ENCODE measurements around the gene TNFSF11.

The TNFSF11 gene

DNA sequence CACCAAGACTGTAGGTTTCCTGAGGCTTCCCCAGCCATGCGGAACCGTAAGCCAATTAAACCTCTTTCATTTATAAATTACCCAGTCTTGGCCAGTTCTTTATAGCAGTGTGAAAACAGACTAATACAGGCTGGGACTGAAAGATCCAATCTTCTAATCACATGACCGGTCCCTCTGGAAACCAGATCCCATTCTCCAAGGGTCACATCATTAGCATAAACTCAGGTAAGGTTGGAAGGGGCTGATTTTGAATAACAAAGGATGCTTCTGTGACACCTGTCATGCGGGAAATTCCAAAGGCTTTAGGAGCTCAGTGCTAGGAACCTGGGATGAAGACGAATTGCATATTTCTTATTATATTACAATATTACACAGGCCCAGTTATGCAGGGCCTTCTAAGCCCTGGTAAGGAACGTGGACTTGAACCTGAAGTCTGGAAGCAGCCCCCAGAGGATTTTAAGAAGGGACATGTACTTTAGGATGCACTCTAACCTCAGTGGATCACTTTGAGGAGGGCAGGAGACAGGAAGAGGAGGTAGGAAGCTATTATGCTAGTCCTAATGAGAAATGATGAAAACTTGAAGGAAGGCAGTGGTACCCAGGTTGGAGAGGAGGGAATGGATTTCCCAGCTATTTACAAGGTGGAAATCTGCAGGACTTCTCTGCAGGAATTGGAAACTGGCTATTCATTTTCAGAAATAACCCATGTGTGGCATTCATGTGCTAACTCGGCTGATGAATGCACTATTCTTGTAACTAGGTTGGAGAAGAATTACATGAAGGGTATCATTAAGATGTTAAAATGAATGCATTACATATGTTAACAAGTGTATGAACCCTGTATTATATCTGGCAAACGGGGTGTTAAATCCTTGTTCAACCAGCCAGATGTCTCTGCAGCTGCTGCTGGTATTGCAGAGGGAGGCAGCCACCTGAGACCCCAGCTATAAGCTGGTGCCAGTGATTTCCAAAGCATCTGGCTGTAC lies 19.3 kb downstream of the TNFSF11 start:
- H3K4me3 ChIP-seq (ENCODE audit: extremely low read depth, insufficient read depth, low read length, poor library complexity, severe bottlenecking) = no peak overlapping the region
- H3K36me3 ChIP-seq (ENCODE audit: control insufficient read depth, insufficient read depth, low read length) = no peaks in the 10 kb centered on the region
- H3K27ac ChIP-seq (ENCODE audit: low read depth, low read length, severe bottlenecking) = no peak overlapping the region
- H3K4me1 ChIP-seq (ENCODE audit: control insufficient read depth, insufficient read depth, low read length, poor library complexity, severe bottlenecking) = no peaks in the 10 kb centered on the region
- H3K9me3 ChIP-seq (ENCODE audit: control insufficient read depth, low read length) = no peaks in the 10 kb centered on the region
- 32 to 42% methylated on average over 4 of the region's 8 CpGs for WGBS, 2 experiments (ENCODE audit: insufficient coverage in 2 of 2)

DNA sequence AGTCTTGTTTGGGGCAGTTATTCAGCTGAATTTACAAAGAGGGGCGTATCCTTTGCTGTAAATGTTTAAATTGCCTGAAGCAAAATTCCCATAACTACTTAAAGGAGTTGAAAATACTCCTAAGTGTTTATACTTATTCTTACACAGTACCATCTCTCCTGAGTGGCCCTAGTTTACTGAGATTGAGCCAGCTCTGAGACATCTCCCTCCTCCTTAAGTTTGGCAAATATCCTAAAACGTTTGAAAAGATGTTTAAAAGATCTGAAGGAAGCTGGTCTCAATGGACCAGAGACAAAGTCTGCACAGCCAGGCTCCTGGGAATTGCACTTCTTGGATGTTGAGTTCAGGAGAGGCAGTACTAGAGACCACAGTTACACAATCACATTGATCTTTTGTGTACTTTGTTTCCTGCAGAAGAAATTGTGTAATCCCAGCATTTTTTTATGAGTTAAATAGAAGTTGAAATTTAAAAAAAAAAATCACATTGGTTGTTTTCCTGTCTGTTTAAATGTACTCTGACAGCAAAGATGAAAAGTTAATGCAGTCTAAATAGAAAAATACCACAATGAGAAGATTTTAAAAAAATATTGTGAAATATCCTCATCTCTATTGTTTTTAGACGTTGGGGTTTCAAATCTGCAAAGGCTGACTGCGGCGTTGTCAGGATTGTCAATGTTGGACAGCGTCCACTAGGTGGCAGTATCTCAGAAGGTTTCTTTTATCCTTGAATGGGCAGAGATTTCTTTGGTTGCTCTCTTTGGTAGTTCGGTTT lies 20.7 kb downstream of the TNFSF11 start:
- Histone ChIP-seq H3K27ac (ENCODE audit: low read depth, low read length, severe bottlenecking) (no peak overlapping the region), H3K4me1 (ENCODE audit: control insufficient read depth, insufficient read depth, low read length, poor library complexity, severe bottlenecking) (no peaks in the 10 kb centered on the region), H3K9me3 (ENCODE audit: control insufficient read depth, low read length) (no peaks in the 10 kb centered on the region), H3K4me3 (ENCODE audit: extremely low read depth, insufficient read depth, low read length, poor library complexity, severe bottlenecking) (no peak overlapping the region), H3K36me3 (ENCODE audit: control insufficient read depth, insufficient read depth, low read length) (no peaks in the 10 kb centered on the region)
- 0 to 7% methylated on average over 1 to 3 of the region's 7 CpGs for WGBS, 2 experiments (ENCODE audit: insufficient coverage in 2 of 2)

GRCh38 chr13:42595253-42595571 lies 21.3 kb downstream of the TNFSF11 start:
- Histone ChIP-seq H3K4me3 (ENCODE audit: extremely low read depth, insufficient read depth, low read length, poor library complexity, severe bottlenecking) (no peak overlapping the region), H3K4me1 (ENCODE audit: control insufficient read depth, insufficient read depth, low read length, poor library complexity, severe bottlenecking) (no peaks in the 10 kb centered on the region), H3K27ac (ENCODE audit: low read depth, low read length, severe bottlenecking) (no peak overlapping the region), H3K36me3 (ENCODE audit: control insufficient read depth, insufficient read depth, low read length) (no peaks in the 10 kb centered on the region), H3K9me3 (ENCODE audit: control insufficient read depth, low read length) (no peaks in the 10 kb centered on the region)
- 61 to 67% methylated on average over 2 to 3 of the region's 4 CpGs for WGBS, 2 experiments (ENCODE audit: insufficient coverage in 2 of 2)

GRCh38 chr13:42597505-42597904 lies 23.6 kb downstream of the TNFSF11 start:
- Histone ChIP-seq H3K36me3 (ENCODE audit: control insufficient read depth, insufficient read depth, low read length) (no peaks in the 10 kb centered on the region), H3K4me1 (ENCODE audit: control insufficient read depth, insufficient read depth, low read length, poor library complexity, severe bottlenecking) (peaks cover 3% of the 10 kb centered on the region), H3K4me3 (ENCODE audit: extremely low read depth, insufficient read depth, low read length, poor library complexity, severe bottlenecking) (no peak overlapping the region), H3K9me3 (ENCODE audit: control insufficient read depth, low read length) (no peaks in the 10 kb centered on the region), H3K27ac (ENCODE audit: low read depth, low read length, severe bottlenecking) (no peak overlapping the region)
- WGBS, 2 experiments (ENCODE audit: insufficient coverage in 2 of 2) = 67 to 100% methylated on average over 2 to 4 of the region's 4 CpGs

DNA sequence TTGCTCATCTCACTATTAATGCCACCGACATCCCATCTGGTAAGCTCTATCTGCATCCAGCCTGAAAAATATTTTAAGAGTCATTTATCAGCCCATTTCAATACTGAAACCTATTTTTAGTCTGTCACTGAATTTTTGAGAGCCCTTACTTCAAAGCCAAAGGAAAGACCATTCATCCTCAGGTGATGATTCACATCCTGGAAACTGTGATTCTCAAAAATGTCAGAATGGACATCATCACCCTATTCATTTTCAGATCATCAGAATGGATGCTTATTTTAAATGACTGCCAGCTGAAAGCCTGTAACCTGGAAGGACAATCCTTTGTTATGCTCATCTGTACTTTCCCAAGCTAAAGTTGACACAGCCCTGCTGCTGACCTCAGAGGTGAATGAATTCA lies 27.0 kb downstream of the TNFSF11 start:
- Histone ChIP-seq H3K9me3 (ENCODE audit: control insufficient read depth, low read length) (no peaks in the 10 kb centered on the region), H3K4me3 (ENCODE audit: extremely low read depth, insufficient read depth, low read length, poor library complexity, severe bottlenecking) (no peak overlapping the region), H3K36me3 (ENCODE audit: control insufficient read depth, insufficient read depth, low read length) (no peaks in the 10 kb centered on the region), H3K27ac (ENCODE audit: low read depth, low read length, severe bottlenecking) (no peak overlapping the region), H3K4me1 (ENCODE audit: control insufficient read depth, insufficient read depth, low read length, poor library complexity, severe bottlenecking) (peaks cover 3% of the 10 kb centered on the region)
- WGBS, 2 experiments (ENCODE audit: insufficient coverage in 2 of 2) = 75 to 100% methylated on average over 1 of the region's 1 CpG

GRCh38 chr13:42602906-42603305 lies 29.0 kb downstream of the TNFSF11 start:
- Histone ChIP-seq H3K9me3 (ENCODE audit: control insufficient read depth, low read length) (no peaks in the 10 kb centered on the region), H3K4me3 (ENCODE audit: extremely low read depth, insufficient read depth, low read length, poor library complexity, severe bottlenecking) (no peak overlapping the region), H3K27ac (ENCODE audit: low read depth, low read length, severe bottlenecking) (no peak overlapping the region), H3K36me3 (ENCODE audit: control insufficient read depth, insufficient read depth, low read length) (no peaks in the 10 kb centered on the region), H3K4me1 (ENCODE audit: control insufficient read depth, insufficient read depth, low read length, poor library complexity, severe bottlenecking) (peaks cover 3% of the 10 kb centered on the region)
- WGBS, 2 experiments (ENCODE audit: insufficient coverage in 2 of 2) = 88 to 100% methylated on average over 1 of the region's 1 CpG

DNA sequence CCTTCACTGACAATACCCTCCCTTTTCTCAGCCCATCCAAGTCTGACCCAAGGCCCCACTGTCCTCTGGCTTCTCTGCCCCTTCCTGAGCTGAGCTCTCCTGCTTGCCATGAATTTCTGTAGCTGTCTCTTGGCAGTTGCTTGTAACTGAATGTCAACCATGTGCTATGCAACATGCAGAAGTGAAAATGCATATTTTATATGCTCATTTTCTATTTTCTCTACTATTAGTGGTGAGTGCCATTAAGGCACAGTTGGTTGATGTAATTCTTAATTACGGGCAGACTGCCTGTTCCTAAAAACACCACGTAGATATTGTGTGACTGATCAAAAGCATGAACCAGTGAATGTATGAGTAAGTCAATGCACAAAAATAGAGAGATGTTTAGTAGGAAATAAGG lies 29.6 kb downstream of the TNFSF11 start:
- Histone ChIP-seq H3K4me1 (ENCODE audit: control insufficient read depth, insufficient read depth, low read length, poor library complexity, severe bottlenecking) (peaks cover 3% of the 10 kb centered on the region), H3K9me3 (ENCODE audit: control insufficient read depth, low read length) (no peaks in the 10 kb centered on the region), H3K4me3 (ENCODE audit: extremely low read depth, insufficient read depth, low read length, poor library complexity, severe bottlenecking) (no peak overlapping the region), H3K36me3 (ENCODE audit: control insufficient read depth, insufficient read depth, low read length) (no peaks in the 10 kb centered on the region), H3K27ac (ENCODE audit: low read depth, low read length, severe bottlenecking) (no peak overlapping the region)
- 75 to 100% methylated on average over 1 to 2 of the region's 2 CpGs for WGBS, 2 experiments (ENCODE audit: insufficient coverage in 2 of 2)

- Histone ChIP-seq H3K36me3 (ENCODE audit: control insufficient read depth, insufficient read depth, low read length) (no peaks in the 10 kb centered on the region), H3K4me1 (ENCODE audit: control insufficient read depth, insufficient read depth, low read length, poor library complexity, severe bottlenecking) (no peaks in the 10 kb centered on the region), H3K4me3 (ENCODE audit: extremely low read depth, insufficient read depth, low read length, poor library complexity, severe bottlenecking) (no peak overlapping the region), H3K9me3 (ENCODE audit: control insufficient read depth, low read length) (no peaks in the 10 kb centered on the region), H3K27ac (ENCODE audit: low read depth, low read length, severe bottlenecking) (no peak overlapping the region)
- WGBS, 2 experiments (ENCODE audit: insufficient coverage in 2 of 2) = 80% methylated on average over 1 of the region's 2 CpGs; no CpG with 5 or more reads in 1 of the 2 experiments
These were observed 33.6 kb downstream of the TNFSF11 start for GRCh38 chr13:42607546-42607945.

- Histone ChIP-seq H3K36me3 (ENCODE audit: control insufficient read depth, insufficient read depth, low read length) (no peaks in the 10 kb centered on the region), H3K9me3 (ENCODE audit: control insufficient read depth, low read length) (no peaks in the 10 kb centered on the region), H3K4me1 (ENCODE audit: control insufficient read depth, insufficient read depth, low read length, poor library complexity, severe bottlenecking) (no peaks in the 10 kb centered on the region), H3K27ac (ENCODE audit: low read depth, low read length, severe bottlenecking) (no peak overlapping the region), H3K4me3 (ENCODE audit: extremely low read depth, insufficient read depth, low read length, poor library complexity, severe bottlenecking) (no peak overlapping the region)
- WGBS, 2 experiments (ENCODE audit: insufficient coverage in 2 of 2) = 58 to 100% methylated on average over 1 to 2 of the region's 2 CpGs
These were observed 36.7 kb downstream of the TNFSF11 start for GRCh38 chr13:42610649-42611048.

DNA sequence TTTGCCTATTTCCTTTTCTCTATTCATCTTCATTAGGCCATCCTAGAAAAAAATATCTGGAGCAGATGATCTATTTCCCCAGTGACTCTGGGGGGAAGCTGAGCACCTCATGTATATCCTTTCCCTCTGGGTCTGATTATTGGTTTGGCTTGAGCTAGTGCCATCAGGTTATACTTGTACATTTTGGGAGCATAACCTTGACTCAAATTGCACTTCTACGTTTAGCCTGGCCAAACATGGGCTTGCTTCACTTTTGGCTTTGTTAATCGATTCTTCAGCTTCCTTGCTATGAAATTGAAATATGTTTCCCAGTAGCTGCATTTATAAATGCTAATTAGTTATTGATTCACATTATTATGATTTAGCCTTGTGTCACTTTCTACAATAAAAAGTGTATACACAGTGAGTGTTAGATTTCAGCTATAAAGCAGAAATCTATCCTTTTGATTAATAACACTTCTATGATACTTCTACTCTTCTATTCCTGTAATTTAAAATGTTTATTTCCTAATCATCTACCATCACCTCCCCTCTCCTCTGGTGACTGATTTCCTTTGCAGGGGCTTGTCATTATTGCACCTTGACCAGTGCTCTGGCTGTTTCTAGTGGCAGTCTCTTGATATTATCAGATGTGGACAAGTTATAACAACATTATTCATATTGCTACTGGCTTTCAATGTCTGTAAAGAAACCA lies 37.3 kb downstream of the TNFSF11 start:
- Histone ChIP-seq H3K4me1 (ENCODE audit: control insufficient read depth, insufficient read depth, low read length, poor library complexity, severe bottlenecking) (no peaks in the 10 kb centered on the region), H3K4me3 (ENCODE audit: extremely low read depth, insufficient read depth, low read length, poor library complexity, severe bottlenecking) (no peak overlapping the region), H3K27ac (ENCODE audit: low read depth, low read length, severe bottlenecking) (no peak overlapping the region), H3K36me3 (ENCODE audit: control insufficient read depth, insufficient read depth, low read length) (no peaks in the 10 kb centered on the region), H3K9me3 (ENCODE audit: control insufficient read depth, low read length) (no peaks in the 10 kb centered on the region)
- WGBS, 2 experiments (ENCODE audit: insufficient coverage in 2 of 2) = 88 to 100% methylated on average over 1 of the region's 2 CpGs

All from mesodermal cell (in vitro differentiated cells).